GM18505 (cell line): ENCODE data around the gene EPAS1.

Source experiments
- ATAC-seq: cut with Tn5 transposase; IDR thresholded peaks from one replicate; pipeline ENCODE4 v1.9.1; 2021; ENCODE audit not compliant: unreplicated experiment
- POLR2A ChIP-seq: IDR thresholded peaks from 4 replicates; pipeline ENCODE4 v1.6.1; 2011; ENCODE audit warnings: borderline replicate concordance; ENCODE audit not compliant: insufficient read depth, insufficient read length; ENCODE audit errors: extremely low read depth

The EPAS1 gene

GRCh38 chr2:46263347-46263746 lies 33.9 kb upstream of the EPAS1 start:
- no peak for ATAC-seq
- TF ChIP-seq POLR2A, result no peak

DNA sequence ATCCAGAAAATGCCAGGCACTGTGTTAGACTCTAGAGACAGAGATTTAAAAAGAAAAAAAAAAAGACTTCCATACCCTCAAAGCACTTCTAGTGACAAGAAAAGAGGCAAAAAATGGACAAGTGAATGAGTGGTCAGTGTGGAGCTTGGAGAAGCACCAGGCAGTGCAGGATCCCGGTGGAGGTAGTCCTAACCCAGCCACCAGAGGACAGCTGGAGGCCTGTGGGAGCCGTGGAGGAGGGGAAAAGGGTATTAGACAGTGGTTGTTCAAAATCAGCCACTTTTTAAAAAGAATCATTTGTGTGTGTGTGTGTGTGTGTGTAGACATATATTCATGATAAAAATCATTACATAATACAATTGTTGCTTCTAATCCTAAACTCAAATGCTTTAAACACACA lies 32.8 kb upstream of the EPAS1 start:
- no peak for ATAC-seq
- TF ChIP-seq POLR2A, result no peak

DNA sequence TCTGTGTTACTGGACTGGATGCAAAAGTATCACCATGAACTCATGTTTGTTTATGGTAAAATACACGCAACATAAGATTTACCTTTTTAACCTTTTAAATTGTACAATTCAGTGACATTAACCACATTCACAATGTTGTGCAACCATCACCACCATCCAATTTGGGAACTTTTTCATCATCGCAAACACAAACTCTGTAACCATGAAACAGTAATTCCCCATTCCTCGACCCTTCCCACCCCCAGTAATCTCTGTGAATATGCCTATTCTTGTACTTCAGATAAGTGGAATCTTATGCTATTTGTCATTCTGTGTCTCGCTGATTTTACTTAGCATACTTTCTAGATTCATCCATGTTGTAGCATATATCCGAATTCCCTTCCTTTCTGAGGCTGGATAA lies 31.1 kb upstream of the EPAS1 start:
- no peak for TF ChIP-seq POLR2A
- no peak for ATAC-seq

- no peak for TF ChIP-seq POLR2A
- no peak for ATAC-seq
Measured at GRCh38 chr2:46267616-46268015, 29.6 kb upstream of the EPAS1 start.

- peak; percentile 56 for ATAC-seq
- TF ChIP-seq POLR2A, result no peak
Measured at GRCh38 chr2:46268196-46268595, 29.0 kb upstream of the EPAS1 start.

GRCh38 chr2:46269001-46269400 lies 28.2 kb upstream of the EPAS1 start:
- no peak for ATAC-seq
- no peak for TF ChIP-seq POLR2A

GRCh38 chr2:46269544-46270273 lies 27.5 kb upstream of the EPAS1 start:
- no peak for ATAC-seq

GRCh38 chr2:46270384-46270783 lies 26.8 kb upstream of the EPAS1 start:
- ATAC-seq, result no peak
- no peak for TF ChIP-seq POLR2A

More at GRCh38 chr2:46269544-46270273, 27.5 kb upstream of the EPAS1 start:
- TF ChIP-seq POLR2A, result no peak

- no peak for ATAC-seq
- no peak for TF ChIP-seq POLR2A
Measured at GRCh38 chr2:46273225-46273863, 23.9 kb upstream of the EPAS1 start.

GRCh38 chr2:46273919-46274318 lies 23.3 kb upstream of the EPAS1 start:
- no peak for TF ChIP-seq POLR2A
- no peak for ATAC-seq

- TF ChIP-seq POLR2A, result no peak
- no peak for ATAC-seq
Measured at GRCh38 chr2:46274586-46274985, 22.6 kb upstream of the EPAS1 start.

DNA sequence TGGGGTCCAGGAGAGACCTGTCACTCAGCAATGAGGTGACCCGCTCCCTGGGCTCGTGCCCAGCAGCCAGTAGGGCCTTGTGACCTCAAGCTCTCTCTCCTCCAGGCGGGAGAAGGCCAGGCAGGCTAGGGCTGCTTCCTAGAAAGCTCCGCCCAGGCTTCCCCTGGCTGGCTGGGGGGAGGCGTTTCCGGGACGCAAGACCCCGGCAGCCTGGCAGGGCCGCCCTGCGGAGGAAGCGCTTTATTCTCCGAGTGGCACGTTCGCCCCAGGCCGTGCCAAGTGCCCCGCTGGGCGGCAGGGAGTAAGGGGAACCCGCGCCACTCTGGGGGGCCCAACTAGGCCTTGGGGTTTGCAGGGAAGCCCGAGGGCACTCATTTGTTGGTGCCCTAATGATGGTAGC lies 21.2 kb upstream of the EPAS1 start:
- TF ChIP-seq POLR2A, result no peak
- no peak for ATAC-seq

DNA sequence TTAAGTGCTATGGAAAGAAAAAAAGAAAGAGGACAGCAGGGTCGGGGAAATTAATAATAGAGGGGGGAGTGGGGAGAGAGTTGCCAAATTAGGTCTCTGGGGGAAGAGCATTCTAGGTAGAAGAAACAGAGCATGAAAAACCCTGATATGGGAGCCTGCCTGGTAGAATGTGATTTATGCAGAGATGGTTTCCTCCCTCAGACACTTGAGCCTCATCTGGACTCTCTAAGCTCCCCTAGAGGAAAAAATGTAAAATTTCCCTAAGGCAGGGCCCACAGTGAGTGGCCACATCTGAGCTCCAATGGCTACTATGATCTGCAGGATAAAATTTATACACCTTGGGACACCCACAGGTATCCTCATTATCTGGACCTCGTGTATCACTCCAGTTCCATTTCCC lies 20.6 kb upstream of the EPAS1 start:
- ATAC-seq, result no peak
- no peak for TF ChIP-seq POLR2A

GRCh38 chr2:46277431-46278190 lies 19.6 kb upstream of the EPAS1 start:
- TF ChIP-seq POLR2A, result no peak
- no peak for ATAC-seq
